Transverse colon (tissue), 3 donors: ENCODE measurements around the gene UNC5B.

Experiments
- EP300 ChIP-seq: sonication (generic); formaldehyde crosslinking; IDR thresholded peaks from one replicate; pipeline ENCODE4 v1.6.1; 2017; ENCODE audit warnings: antibody characterized with exemption, low read depth
- POLR2A ChIP-seq: fragments of 450-650 bp; IDR thresholded peaks from one replicate; pipeline ENCODE4 v1.6.1; 2016; ENCODE audit warnings: antibody characterized with exemption, mild to moderate bottlenecking, moderate library complexity
- TF ChIP-seq, protein P1 (sequence below), 5 experiments: fragments of 200-600 bp in 3 of 5; fragments of 450-650 bp in 2 of 5; sonication (generic) in 3 of 5; IDR thresholded peaks; 1 replicate in 2 of 5; 2 replicates in 3 of 5; pipeline ENCODE4 v1.5.1; 2016 to 2017; ENCODE audit warnings: antibody characterized with exemption in 5 of 5, inconsistent platforms in 3 of 5, mild to moderate bottlenecking in 2 of 5, moderate library complexity in 1 of 5

DNA sequence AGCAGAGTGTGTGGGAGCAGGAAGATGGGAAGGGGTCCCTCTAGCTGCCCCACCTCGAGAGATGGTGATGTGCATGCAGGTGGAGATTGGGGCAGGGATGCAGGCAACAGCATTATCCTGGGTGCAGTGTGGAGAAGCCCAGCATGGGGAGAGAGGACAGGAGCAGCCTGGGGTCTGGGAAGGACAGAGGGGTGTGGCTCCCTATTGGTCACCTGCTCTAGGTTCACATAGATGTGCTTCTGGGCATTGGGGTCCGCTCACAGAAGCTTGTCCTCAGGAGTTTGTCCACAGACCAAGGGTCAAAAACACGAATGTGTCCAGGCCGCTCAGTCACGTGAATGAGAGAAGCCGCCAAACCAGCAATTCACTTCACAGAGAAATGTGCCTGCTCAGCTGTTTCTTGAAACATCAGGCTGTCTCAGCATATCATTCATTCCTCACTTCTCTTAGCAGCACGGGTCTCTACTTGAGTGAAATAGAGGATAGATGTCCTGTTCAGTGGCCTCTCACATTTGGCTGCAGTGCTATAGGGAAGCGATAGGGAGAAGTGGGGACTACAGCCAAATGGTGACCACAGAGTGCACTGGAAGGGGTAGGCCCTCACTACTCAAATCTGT lies 95.2 kb downstream of the UNC5B start:
- TF ChIP-seq, protein P1, sequence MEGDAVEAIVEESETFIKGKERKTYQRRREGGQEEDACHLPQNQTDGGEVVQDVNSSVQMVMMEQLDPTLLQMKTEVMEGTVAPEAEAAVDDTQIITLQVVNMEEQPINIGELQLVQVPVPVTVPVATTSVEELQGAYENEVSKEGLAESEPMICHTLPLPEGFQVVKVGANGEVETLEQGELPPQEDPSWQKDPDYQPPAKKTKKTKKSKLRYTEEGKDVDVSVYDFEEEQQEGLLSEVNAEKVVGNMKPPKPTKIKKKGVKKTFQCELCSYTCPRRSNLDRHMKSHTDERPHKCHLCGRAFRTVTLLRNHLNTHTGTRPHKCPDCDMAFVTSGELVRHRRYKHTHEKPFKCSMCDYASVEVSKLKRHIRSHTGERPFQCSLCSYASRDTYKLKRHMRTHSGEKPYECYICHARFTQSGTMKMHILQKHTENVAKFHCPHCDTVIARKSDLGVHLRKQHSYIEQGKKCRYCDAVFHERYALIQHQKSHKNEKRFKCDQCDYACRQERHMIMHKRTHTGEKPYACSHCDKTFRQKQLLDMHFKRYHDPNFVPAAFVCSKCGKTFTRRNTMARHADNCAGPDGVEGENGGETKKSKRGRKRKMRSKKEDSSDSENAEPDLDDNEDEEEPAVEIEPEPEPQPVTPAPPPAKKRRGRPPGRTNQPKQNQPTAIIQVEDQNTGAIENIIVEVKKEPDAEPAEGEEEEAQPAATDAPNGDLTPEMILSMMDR (IDR thresholded peaks at IDR 0.05): no peak
- TF ChIP-seq POLR2A (no peak), EP300 (no peak)
